Glutamatergic neuron (in vitro differentiated cells): ENCODE results near the gene SERPINA5. TPM values are rescaled to one million over a fixed set of nuclear protein-coding genes. Genes with fewer than 3 reads are reported as not detected.

Source experiments
- DNase-seq: peaks from one replicate; pipeline ENCODE4 v3.0.0; 2022
- H3K27ac Mint-ChIP-seq: one replicate; pipeline ENCODE4 v1.8.0; 2020; ENCODE audit warnings: mild to moderate bottlenecking, mixed read lengths, inconsistent platforms; ENCODE audit not compliant: unreplicated experiment
- H3K27me3 Mint-ChIP-seq: one replicate; pipeline ENCODE4 v1.8.0; 2020; ENCODE audit warnings: mild to moderate bottlenecking, moderate library complexity, mixed read lengths, inconsistent platforms; ENCODE audit not compliant: unreplicated experiment
- H3K36me3 Mint-ChIP-seq: one replicate; pipeline ENCODE4 v1.8.0; 2020; ENCODE audit warnings: mild to moderate bottlenecking, mixed read lengths, inconsistent platforms; ENCODE audit not compliant: unreplicated experiment
- H3K4me1 Mint-ChIP-seq: one replicate; pipeline ENCODE4 v1.8.0; 2020; ENCODE audit warnings: mild to moderate bottlenecking, low read depth, mixed read lengths, inconsistent platforms; ENCODE audit not compliant: unreplicated experiment
- H3K4me3 Mint-ChIP-seq: one replicate; pipeline ENCODE4 v1.8.0; 2020; ENCODE audit warnings: mild to moderate bottlenecking, mixed read lengths, inconsistent platforms; ENCODE audit not compliant: unreplicated experiment
- H3K9me3 Mint-ChIP-seq: one replicate; pipeline ENCODE4 v1.8.0; 2020; ENCODE audit warnings: mild to moderate bottlenecking, moderate library complexity, mixed read lengths, inconsistent platforms; ENCODE audit not compliant: unreplicated experiment
- total RNA-seq: library from RNA; stranded (reverse); fragmentation: NEBNext Ultra II Directional; extraction: Animal tissue kit (Norgen Biotek cat#: 25700); gene quantifications from one replicate; pipeline ENCODE4 v1.2.1, GENCODE V29; 2021; ENCODE audit not compliant: unreplicated experiment
- TF ChIP-seq, protein P1 (sequence below): fragments of 200-600 bp; sonication (generic); IDR thresholded peaks from one replicate; pipeline ENCODE4 v1.5.0; 2021; ENCODE audit not compliant: partially characterized antibody, unreplicated experiment

SERPINA5 gene
- total RNA-seq, 1 donor from 2014 or later: not detected

DNA sequence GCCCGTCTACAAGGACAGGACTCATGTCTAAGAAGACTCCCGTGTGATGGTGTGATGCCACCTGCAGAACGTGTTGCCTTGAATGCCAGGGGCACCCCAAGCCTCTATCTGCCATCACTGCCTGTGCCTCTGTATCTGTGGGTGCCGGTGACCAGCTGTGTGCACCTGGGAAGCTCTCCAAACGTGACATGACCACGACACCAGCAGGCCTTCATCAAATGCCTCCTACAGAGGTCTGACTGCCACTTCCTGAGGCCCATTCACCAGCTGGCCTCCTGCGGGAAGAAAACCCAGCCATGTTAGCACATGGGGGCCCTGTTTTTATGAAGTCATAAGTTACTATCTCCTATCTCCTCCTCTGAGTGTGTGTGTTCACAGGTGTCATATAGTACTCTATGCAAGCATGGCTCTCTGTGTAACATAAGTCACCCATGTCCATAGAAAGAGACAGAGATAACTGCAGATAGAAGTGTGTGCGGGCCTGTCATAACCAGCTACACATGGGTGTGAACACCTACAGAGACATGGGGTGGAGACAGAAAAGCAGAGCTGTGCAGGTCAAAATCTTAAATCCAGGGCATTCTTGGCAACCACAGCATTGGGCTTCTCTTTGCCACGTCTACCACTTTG is 38.3 kb upstream of the SERPINA5 start:
- H3K4me1 Mint-ChIP-seq: no peaks in the 10 kb centered on the region
- H3K36me3 Mint-ChIP-seq: no peaks in the 10 kb centered on the region
- no peak overlapping the region for H3K4me3 Mint-ChIP-seq

GRCh38 chr14:94543449-94544124 is 37.6 kb upstream of the SERPINA5 start:
- no peak for DNase-seq
- Mint-ChIP-seq H3K9me3 (no peaks in the 10 kb centered on the region), H3K36me3 (no peaks in the 10 kb centered on the region), H3K27me3 (no peaks in the 10 kb centered on the region), H3K4me3 (no peak overlapping the region), H3K27ac (no peak overlapping the region), H3K4me1 (no peaks in the 10 kb centered on the region)
- TF ChIP-seq, protein P1, sequence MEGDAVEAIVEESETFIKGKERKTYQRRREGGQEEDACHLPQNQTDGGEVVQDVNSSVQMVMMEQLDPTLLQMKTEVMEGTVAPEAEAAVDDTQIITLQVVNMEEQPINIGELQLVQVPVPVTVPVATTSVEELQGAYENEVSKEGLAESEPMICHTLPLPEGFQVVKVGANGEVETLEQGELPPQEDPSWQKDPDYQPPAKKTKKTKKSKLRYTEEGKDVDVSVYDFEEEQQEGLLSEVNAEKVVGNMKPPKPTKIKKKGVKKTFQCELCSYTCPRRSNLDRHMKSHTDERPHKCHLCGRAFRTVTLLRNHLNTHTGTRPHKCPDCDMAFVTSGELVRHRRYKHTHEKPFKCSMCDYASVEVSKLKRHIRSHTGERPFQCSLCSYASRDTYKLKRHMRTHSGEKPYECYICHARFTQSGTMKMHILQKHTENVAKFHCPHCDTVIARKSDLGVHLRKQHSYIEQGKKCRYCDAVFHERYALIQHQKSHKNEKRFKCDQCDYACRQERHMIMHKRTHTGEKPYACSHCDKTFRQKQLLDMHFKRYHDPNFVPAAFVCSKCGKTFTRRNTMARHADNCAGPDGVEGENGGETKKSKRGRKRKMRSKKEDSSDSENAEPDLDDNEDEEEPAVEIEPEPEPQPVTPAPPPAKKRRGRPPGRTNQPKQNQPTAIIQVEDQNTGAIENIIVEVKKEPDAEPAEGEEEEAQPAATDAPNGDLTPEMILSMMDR: no peak

More for the DNA sequence above, 38.3 kb upstream of the SERPINA5 start:
- H3K27me3 Mint-ChIP-seq: no peaks in the 10 kb centered on the region
- no peak for DNase-seq
- TF ChIP-seq, protein P1: no peak
- no peak overlapping the region for H3K27ac Mint-ChIP-seq
- H3K9me3 Mint-ChIP-seq: no peaks in the 10 kb centered on the region

- H3K9me3 Mint-ChIP-seq: no peaks in the 10 kb centered on the region
- H3K36me3 Mint-ChIP-seq: no peaks in the 10 kb centered on the region
- H3K4me3 Mint-ChIP-seq: no peak overlapping the region
- no peak overlapping the region for H3K27ac Mint-ChIP-seq
- no peak for DNase-seq
- no peaks in the 10 kb centered on the region for H3K27me3 Mint-ChIP-seq
- TF ChIP-seq, protein P1: no peak
- no peaks in the 10 kb centered on the region for H3K4me1 Mint-ChIP-seq
Measured at GRCh38 chr14:94544726-94545125, 36.5 kb upstream of the SERPINA5 start.

DNA sequence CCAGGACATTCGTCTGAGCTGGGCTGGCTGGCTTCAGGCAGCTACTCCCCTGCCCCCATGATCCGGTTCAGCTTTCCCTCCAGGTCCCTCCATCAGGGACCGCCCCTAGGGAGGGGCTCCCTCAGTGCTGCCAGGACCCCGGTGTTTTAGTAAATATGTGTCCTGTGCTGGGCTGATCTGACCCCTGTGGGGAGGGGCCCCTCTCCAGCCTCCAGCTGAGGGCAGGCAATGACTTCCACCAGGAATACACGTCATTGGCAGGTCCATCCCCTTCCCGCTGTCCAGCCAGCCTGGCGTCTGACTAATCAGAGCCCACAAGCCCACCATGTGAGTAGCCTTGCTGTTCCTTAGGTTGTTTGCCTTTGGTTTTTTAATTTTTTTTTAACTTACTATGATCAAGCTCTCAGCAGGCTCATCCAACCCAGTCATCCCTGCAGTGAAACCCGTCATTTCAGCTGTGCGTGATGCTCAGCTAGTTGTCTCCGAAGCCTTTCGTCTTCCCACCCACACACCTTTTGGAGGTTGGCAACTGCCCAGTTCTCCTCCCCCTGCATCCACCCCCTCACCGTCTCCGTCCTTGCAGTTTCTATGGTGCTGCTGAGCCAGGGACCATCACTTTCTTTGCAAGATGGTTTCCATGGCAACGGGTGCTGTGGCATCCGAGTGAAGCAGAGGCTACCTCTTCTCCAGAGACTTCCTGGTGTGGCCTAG is 35.9 kb upstream of the SERPINA5 start:
- TF ChIP-seq, protein P1: no peak
- Mint-ChIP-seq H3K27ac (no peak overlapping the region), H3K4me1 (no peaks in the 10 kb centered on the region), H3K9me3 (no peaks in the 10 kb centered on the region), H3K36me3 (no peaks in the 10 kb centered on the region), H3K27me3 (no peaks in the 10 kb centered on the region), H3K4me3 (no peak overlapping the region)
- no peak for DNase-seq
